OCI-LY7 (cell line): ENCODE data around the gene ATP2A1.

Experiments used
- CTCF ChIP-seq: fragments of 200-600 bp; sonication (generic); conservative IDR thresholded peaks from 2 replicates; pipeline ENCODE4 v1.5.1; 2014; ENCODE audit warnings: mild to moderate bottlenecking, antibody characterized with exemption, low read length, moderate library complexity, mixed read lengths
- EZH2phosphoT487 ChIP-seq: fragments of 200-600 bp; sonication (generic); IDR thresholded peaks from 2 replicates; pipeline ENCODE4 v1.6.1; 2018; ENCODE audit warnings: low read depth, borderline replicate concordance, mild to moderate bottlenecking, mixed run types, antibody characterized with exemption, low read length, moderate library complexity, mixed read lengths

DNA sequence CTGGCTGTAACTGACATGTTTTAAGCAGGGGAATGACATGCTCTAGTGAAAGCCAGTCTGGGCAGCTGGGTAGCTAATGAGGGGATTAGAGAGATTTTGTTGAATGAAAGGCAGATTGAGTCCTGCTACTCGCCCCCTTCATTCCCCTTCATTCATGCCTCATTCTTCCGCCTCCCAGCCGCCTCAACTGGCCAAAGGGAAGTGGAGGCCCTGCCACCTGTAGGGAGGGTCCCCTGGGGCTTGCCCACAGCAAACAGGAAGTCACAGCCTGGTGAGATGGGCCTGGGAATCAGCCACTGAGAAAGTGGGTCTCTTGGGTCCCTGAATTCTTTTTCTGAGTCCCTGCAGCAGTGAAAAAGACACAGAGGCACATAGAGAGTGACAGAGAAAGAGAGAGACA, 52.4 kb downstream of the ATP2A1 start:
- TF ChIP-seq EZH2phosphoT487 (no peak), CTCF (no peak)
